Uterus (tissue), 4 donors: ENCODE measurements around the gene PCP4L1. TPM values are rescaled to one million over a fixed set of nuclear protein-coding genes. Genes with fewer than 3 reads are reported as not detected.
"Not testable (repeated sequence)": the region's sequence is repeated elsewhere in the genome, so short reads cannot be mapped to it uniquely, and the experiment has no call there.

ENCODE experiments used
- DNase-seq, 2 donors: peaks; one replicate each; pipeline ENCODE4 v3.0.0-alpha.2; 2019 to 2020
- H3K27ac ChIP-seq, 2 donors: fragments of 200-600 bp; sonication (generic); 1 replicate in 1 of 2; 2 replicates in 1 of 2; pipeline ENCODE4 v1.5.1; 2016 to 2018
- H3K27me3 ChIP-seq, 2 donors: fragments of 200-600 bp; sonication (generic); one replicate each; pipeline ENCODE4 v1.5.1; 2018 to 2019; ENCODE audit warnings: control low read depth in 1 of 2
- H3K36me3 ChIP-seq, 2 donors: fragments of 200-600 bp; sonication (generic); one replicate each; pipeline ENCODE4 v1.5.1; 2019; ENCODE audit warnings: control low read depth in 1 of 2
- H3K4me1 ChIP-seq, 2 donors: fragments of 200-600 bp; sonication (generic); one replicate each; pipeline ENCODE4 v1.5.1; 2018 to 2019; ENCODE audit warnings: control low read depth in 1 of 2
- H3K4me3 ChIP-seq, 2 donors: fragments of 200-600 bp; sonication (generic); 1 replicate in 1 of 2; 2 replicates in 1 of 2; pipeline ENCODE4 v1.5.1; 2018 to 2019; ENCODE audit warnings: mild to moderate bottlenecking in 1 of 2
- H3K9me3 ChIP-seq, 2 donors: fragments of 200-600 bp; sonication (generic); one replicate each; pipeline ENCODE4 v1.5.1; 2019; ENCODE audit warnings: control low read depth in 1 of 2
- CTCF ChIP-seq, 4 experiments: fragments of 200-600 bp in 2 of 4; fragments of 450-650 bp in 2 of 4; sonication (generic) in 2 of 4; IDR thresholded peaks; one replicate each; pipeline ENCODE4 v1.5.1; 2016 to 2019; ENCODE audit warnings: antibody characterized with exemption in 4 of 4, mild to moderate bottlenecking in 2 of 4, moderate library complexity in 1 of 4
- POLR2A ChIP-seq, 2 donors: fragments of 450-650 bp; IDR thresholded peaks; one replicate each; pipeline ENCODE4 v1.6.1; 2016; ENCODE audit warnings: antibody characterized with exemption in 2 of 2, mild to moderate bottlenecking in 1 of 2, moderate library complexity in 1 of 2
- intact Hi-C: fragments of 100-400 bp; cut with DNase I; formaldehyde crosslinking; loops from one replicate; pipeline ENCODE4 v1.15.1; 2023; ENCODE audit warnings: low total_unique reads
- total RNA-seq, 4 donors: library from RNA; depleted of rRNA in 3 of 4; stranded (reverse); fragments of >200 nt in 3 of 4; gene quantifications; one replicate each; pipeline versions ENCODE4 v1.1.0 to v1.2.4, GENCODE V29; 2014 to 2023
- donor health status: DM: yes; HTN: yes; CAD: no.

The PCP4L1 gene
- total RNA-seq, 4 donors from 2014 or later: 0.77 to 3.1 (median 1.9) TPM; not detected in 1

GRCh38 chr1:161220002-161220401 is 38.5 kb upstream of the PCP4L1 start:
- TF ChIP-seq CTCF (IDR thresholded peaks at IDR 0.05): no peak
- TF ChIP-seq POLR2A (IDR thresholded peaks at IDR 0.05): no peak
- no peak for DNase-seq
- Histone ChIP-seq H3K9me3 (no peaks in the 10 kb centered on the region), H3K4me1 (no peaks in the 10 kb centered on the region), H3K36me3 (no peaks in the 10 kb centered on the region), H3K4me3 (no peak overlapping the region), H3K27ac (no peak overlapping the region), H3K27me3 (no peaks in the 10 kb centered on the region)
- intact Hi-C loops: no loop called here

- DNase-seq: no peak
- TF ChIP-seq POLR2A (IDR thresholded peaks at IDR 0.05) (no peak), CTCF (IDR thresholded peaks at IDR 0.05) (no peak)
- no peak overlapping the region for H3K4me3 ChIP-seq
- intact Hi-C loops: no loop called here
- no peak overlapping the region for H3K27ac ChIP-seq
- H3K36me3 ChIP-seq: no peaks in the 10 kb centered on the region
- H3K4me1 ChIP-seq: peaks cover 2 to 8% of the 10 kb centered on the region in 2 donors
- H3K27me3 ChIP-seq: no peaks in the 10 kb centered on the region
- H3K9me3 ChIP-seq: no peaks in the 10 kb centered on the region
These were observed 36.1 kb upstream of the PCP4L1 start for GRCh38 chr1:161222175-161223019.

DNA sequence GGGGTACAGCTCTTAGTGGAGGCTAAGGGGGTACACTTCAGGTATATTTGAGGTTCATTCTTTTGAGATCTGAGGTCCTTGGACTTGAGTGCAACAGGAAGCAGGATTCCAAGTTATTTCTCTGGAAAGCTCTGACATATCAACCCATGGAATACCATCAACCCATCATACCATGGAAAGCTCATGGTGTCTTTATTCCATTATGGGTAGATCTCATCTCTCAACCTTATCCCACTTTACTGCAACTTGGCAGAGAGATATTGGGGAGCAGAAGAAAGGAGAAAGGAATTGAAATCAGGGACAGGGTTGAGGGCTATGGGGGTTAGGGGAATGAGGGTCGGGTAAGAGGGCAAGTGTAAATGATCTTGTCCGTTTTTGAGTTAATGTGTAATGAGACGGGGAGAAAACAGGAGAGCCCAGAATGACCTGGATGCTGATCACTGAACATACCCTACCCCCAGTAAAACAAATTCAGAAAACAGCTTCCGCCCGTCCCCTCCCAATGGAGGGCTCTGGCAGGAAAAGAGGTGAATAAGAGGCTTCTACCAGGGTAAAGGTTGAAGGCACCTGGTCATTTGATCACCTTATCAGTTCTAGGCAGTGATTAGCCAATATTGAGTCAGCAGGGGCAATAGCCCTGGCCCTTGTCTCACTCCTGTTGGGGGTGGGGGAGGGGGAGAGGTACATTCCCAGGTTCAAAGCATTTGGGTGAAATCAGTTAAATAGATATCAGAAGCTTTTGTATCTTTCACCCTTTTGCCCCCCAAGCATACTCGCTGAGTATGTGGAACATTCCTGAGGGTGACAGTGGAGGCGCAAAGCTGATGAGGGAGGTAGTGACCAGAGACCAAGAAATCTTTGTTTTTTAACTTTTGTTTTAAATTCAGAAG is 34.5 kb upstream of the PCP4L1 start:
- Histone ChIP-seq H3K36me3 (no peaks in the 10 kb centered on the region), H3K9me3 (no peaks in the 10 kb centered on the region), H3K4me1 (peaks cover 2 to 8% of the 10 kb centered on the region in 2 donors), H3K27ac (no peak overlapping the region), H3K4me3 (no peak overlapping the region), H3K27me3 (no peaks in the 10 kb centered on the region)
- DNase-seq: no peak
- intact Hi-C loops: no loop called here
- TF ChIP-seq CTCF (IDR thresholded peaks at IDR 0.05) (no peak), POLR2A (IDR thresholded peaks at IDR 0.05) (no peak)

GRCh38 chr1:161224695-161225087 is 33.9 kb upstream of the PCP4L1 start:
- DNase-seq, intact Hi-C loops, H3K27me3 ChIP-seq, H3K4me3 ChIP-seq, H3K36me3 ChIP-seq, H3K9me3 ChIP-seq, H3K4me1 ChIP-seq, H3K27ac ChIP-seq: not testable (repeated sequence)

DNA sequence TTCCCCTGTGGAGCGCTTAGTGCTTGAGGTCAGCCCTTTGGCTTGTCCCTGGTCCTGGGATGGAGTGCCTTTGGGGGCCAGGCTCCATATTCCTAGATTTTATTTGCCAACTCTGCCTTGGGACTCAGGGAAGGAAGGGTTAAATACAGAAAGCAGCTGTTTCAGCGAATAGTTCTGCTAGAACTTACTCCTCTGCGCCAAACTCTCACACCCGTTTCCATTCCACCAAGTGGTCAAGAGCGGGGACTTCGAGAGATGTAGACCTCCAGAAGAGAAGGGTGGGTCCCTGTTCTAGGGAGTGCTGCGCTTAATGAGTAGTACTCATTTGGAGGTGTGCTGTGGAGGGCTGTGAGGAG is 33.4 kb upstream of the PCP4L1 start:
- Histone ChIP-seq H3K9me3 (no peaks in the 10 kb centered on the region), H3K36me3 (no peaks in the 10 kb centered on the region), H3K4me3 (no peak overlapping the region), H3K27me3 (no peaks in the 10 kb centered on the region), H3K27ac (peak overlapping the region; percentile 57 to 76), H3K4me1 (peaks cover 2 to 8% of the 10 kb centered on the region in 2 donors)
- TF ChIP-seq POLR2A (IDR thresholded peaks at IDR 0.05) (no peak), CTCF (IDR thresholded peaks at IDR 0.05) (no peak)
- DNase-seq: no peak
- intact Hi-C loops: no loop called here
